GDM1 (cell line): Measurements from ENCODE around the gene RHBDF2.
"Not testable (repeated sequence)": the region's sequence is repeated elsewhere in the genome, so short reads cannot be mapped to it uniquely, and the experiment has no call there.

Experiments
- DNase-seq: peaks from one replicate; lab custom pipeline; 2025; lab: John Stamatoyannopoulos, UW

The RHBDF2 gene

DNA sequence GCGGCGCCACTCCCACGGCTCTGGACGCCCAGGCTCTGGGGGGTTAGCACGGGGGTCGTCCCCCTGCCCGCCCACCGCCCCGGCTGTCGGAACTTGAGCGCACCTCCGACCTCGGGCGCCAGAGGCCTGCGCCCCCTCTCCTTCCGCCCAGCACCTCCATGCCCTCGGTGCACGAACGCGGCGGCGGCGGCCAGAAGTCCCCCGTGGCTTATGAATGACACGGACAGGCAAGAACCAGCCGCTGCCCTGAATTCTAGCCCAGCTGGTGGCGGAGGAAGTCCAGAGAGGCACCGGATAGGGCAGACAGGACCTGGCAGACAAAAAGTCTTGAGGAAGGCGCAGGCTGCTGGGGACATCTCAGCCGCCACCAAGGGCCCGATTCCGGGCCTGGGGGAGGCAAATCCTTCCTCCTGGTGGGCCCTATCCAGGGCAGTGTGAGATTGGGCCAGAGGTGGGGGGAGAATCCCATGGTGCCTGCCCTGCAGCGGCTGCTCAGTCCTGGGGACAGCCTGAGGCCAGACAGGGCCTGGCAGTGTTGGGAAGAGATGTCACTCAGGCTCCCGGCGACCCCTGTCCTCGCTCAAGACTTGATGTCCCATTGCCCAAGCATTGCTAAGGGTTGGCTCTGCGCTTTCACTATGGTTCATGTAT, 37.2 kb upstream of the RHBDF2 start:
- DNase-seq: no peak

DNA sequence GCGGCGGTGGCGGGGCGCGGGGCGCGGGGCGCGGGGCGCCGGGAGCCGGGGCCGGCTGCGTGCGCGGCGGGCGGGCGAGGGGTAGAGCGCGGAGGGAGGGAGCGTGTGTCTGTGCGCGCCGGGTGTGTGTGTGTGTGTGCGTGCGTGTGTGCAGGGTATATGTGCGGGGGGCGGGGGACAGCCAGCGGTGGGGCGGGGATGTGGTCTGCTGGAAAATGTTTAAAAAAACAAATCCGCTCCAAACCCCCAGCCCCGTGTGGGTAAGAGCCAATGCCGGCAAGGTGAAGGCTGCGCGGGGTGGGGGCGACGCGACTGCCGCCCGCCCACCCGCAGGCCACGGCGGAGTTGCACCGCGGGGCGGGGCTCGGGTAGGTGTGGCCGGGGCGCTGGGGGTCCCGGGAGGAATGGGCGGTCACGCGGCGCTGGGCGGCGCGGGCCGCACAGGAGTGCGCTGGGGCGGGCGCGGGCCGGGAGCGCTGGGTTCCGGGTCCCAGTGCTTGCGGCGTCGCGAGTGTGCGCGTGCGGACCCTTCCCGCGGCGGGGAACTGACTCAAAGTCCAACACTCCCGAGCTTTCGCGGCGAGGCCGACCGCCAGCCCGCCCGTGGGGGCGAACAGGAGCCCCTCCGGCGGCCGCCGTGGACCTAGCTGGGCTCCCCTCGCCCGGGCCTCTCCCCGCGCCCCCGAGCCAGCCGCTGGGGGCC, 36.5 kb upstream of the RHBDF2 start, which contains the start of gene CYGB:
CYGB (minus strand) TSS at position 132 of the 703 bp plus-strand sequence. CDS start 167 bp downstream, outside the sequence.
- no peak for DNase-seq

DNA sequence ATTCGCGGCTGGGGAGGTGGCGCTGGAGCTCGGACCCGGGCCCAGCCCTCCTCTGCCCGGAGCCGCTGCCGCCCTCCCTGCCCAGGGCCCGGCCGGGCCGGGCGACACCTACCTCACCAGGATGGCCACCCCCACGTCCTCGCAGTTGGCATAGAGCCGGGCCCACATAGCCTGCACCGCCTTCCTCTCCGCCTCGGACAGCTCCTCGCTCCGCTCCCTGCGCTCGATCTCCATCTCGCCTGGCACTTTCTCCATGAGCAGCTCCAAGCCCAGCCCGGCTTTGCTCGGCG, 36.0 kb upstream of the RHBDF2 start:
- no peak for DNase-seq

GRCh38 chr17:76536511-76537287, 35.5 kb upstream of the RHBDF2 start:
- no peak for DNase-seq

DNA sequence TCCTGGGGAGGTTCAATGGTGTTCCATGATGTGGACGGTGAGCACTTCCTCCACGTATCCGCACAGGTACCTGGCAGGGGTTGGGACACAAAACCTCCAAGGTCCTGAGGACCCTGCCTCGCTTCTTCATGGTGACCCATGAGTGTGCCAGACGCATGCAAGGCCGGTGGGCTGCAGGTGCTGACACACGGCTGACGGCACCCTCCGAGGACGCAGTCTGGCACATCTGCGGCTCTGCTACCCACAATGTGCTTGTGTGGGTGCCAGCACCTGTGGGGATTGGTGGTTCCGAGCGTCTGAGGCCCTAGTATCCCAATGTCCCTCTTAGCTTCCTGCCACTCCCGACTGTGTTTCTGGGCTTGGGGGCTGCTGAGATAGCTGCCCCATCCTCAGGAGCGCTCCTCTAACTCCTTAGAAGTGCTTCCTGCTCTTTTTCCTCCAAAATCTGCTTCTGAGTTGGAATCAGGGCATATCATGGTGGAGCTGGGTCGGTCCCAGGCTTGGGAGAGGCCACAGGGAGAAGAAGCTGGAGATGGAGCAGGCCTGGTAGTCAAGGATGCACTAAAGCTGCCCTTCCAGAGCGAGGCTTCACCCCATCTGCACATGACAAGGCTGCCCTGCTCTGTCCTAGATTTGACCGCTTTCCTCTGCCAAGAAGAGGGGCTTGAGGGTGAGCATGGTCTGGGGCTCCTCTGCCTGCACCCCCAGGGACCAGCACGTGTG, 34.7 kb upstream of the RHBDF2 start:
- DNase-seq: no peak

DNA sequence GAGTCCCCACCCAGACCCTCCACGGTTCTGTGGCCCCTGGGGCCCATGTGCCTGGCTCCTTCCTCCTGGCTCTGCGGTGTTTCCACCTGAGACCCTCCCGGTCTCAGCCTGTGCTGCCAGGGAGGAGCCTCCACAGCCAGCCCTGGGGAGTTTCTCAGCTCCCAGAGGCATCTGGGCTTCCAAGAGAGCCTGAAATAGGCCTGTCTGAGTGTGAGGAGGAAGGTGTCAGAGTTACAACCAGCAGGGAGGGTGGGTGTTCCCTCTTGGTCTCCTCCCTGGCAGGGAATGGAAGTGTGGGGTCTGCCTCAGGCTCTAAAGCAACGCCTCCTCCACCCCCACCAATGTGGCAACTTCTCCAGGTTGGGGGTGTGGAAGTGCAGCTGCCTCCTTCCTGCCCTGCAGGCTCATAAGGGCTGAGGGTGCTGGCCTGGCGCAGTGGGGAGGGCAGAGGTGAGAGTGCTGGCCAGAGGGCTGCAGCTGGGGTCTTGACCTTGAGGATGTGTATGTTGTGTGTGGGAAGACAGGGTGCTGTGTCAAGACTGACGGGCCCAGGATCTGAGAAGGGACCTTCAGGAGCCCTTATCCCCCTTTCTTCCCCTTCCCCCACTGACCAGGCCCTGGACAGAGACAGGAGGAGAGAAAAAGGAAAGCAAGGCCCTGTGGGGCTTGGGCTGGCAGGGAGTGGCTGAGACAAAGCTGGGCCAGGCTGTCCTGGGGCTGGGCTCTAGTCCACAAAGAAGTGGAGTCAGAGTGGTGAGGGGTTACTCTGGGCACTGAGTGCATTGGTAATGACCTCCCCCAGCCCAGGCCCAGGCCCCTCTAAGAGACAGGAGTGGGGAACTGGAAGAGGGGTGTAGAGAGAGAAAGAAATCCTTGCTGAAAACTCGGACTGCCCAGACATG, 33.9 kb upstream of the RHBDF2 start:
- no peak for DNase-seq

DNA sequence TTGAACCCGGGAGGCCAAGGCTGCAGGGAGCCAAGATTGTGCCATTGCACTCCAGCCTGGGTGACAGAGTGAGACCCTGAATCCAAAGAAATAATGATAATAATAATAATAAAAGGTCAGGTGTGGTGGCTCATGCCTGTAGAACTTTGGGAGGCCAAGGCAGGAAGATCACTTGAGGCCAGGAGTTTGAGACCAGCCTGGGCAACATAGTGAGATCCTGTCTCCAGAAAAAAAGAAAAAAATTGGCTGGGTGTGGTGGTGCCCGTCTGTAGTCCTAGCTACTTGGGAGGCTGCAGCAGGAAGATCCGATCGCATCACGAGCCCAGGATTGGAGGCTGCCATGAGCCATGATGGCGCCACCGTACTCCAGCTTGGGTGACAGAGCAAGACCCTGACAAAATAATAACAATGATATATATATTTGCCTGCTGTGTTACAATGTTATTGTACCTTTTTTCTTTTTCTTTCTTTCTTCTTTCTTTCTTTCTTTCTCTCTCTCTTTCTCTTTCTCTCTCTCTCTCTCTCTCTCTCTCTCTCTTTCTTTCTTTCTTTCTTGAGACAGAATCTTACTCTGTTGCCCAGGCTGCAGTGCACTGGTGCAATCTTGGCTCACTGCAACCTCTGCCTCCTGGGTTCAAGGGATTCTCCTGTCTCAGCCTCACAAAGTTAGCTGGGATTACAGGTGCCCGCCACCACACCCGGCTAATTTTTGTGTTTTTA, 32.6 kb upstream of the RHBDF2 start:
- DNase-seq: not testable (repeated sequence)

- DNase-seq: no peak
These were observed 30.9 kb upstream of the RHBDF2 start for GRCh38 chr17:76532072-76532651.

- DNase-seq: no peak
These were observed 30.3 kb upstream of the RHBDF2 start for GRCh38 chr17:76531486-76532038.

GRCh38 chr17:76530811-76531485, 29.7 kb upstream of the RHBDF2 start:
- no peak for DNase-seq

GRCh38 chr17:76530095-76530723, 29.0 kb upstream of the RHBDF2 start:
- no peak for DNase-seq

DNA sequence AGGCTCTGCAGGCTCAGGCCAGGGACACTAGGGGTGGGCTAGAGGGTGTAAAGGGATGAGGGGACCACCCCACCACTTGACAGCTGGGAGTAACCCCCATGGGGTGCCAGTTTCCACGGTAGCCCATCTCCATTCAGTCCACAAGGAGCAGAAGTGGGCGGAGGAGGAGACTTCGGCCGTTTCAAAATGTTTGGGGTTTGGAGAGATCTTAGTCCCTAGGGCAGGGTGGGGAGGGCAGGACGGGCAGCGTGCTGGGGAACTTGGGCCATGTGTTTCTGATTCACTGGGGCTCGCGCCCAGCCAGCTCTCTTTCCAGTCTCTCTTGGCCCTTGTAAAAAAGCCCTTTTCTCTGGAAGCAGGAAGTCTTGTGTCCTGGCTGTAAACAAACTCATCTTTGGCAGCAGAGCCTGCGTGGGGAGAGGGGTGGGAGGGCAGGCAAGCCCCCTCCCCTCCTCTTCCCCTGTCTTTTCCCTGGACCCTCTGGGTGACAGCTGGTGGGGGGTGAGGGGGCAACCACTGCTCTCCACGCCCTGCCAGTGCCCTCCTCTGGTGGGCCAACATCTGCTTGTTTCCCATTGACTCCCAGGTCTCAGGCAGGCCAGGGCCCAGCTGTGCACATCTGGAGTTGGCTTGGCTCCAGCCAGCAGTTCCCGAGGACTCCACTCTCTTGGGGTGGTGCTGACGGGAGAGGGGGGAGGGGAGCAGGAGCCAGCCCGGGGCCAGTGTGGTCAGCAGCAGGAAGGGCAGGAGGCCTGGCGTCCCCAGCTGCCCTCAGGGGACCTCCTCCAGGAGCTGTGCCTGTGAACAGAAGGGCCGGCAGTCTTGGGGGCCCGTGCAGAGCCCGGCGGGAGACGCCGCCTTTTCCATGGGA, 28.2 kb upstream of the RHBDF2 start:
- DNase-seq: no peak

- no peak for DNase-seq
These were observed 27.5 kb upstream of the RHBDF2 start for GRCh38 chr17:76528528-76529223.

GRCh38 chr17:76528156-76528527, 26.9 kb upstream of the RHBDF2 start:
- DNase-seq: no peak

DNA sequence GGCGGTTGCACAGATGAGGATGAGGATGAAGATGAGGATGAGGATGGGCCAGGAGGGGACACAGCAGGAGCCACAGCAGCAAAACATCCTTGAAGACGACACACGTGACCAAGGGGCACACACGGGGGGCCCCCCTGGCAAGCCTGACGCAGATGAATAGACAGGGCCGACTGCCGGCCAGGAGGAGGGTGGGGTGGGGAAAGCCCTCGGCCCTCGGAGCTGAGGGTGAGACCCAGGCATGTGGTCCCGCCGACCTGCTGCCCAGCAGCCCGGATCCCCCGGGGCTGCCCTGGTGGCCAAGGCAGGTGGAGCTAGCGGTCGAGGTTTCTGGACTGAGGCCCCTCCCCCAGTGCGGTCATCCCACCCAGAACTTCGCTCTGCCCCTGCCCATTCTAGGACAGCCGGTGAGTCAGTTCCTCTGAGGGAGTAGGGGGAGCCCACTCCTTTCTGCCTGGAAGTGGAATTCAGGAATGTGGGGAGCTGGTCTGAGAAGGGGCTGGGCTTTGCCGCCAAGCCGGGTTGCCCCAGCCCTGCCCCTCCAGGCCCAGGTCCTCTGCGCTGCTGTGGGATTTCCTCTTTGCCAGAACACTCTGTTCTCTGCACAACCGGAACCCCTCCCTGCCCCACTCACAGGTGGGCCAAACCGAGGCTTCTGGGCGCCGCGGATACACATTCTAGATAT, 26.3 kb upstream of the RHBDF2 start:
- DNase-seq: no peak

- not testable (repeated sequence) for DNase-seq
These were observed 25.8 kb upstream of the RHBDF2 start for GRCh38 chr17:76527016-76527415.

- not testable (repeated sequence) for DNase-seq
These were observed 24.2 kb upstream of the RHBDF2 start for GRCh38 chr17:76525513-76525833.
